ENCODE data around the gene DACH1.

DACH1 gene

DNA sequence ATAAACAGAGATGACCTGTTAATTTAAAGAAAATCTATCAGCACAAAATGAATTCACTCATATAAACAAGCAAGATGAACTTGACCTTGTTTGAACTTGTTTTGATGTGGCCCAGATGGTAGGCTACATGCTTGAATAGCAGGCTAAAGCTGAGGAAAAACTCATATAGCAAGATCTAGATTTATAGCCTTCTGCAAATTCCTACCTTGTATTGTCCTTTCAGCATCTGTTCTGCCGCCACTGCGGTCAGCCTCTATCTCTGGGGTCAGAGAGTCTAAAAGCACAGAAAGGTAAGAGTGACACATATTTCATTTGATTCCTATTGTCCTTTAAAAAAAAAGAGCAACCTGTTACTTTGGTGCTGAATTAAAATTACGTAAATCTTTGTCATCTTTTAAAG lies 392.1 kb downstream of the DACH1 start:
- DNase-seq, result no peak

GRCh38 chr13:71469626-71470025 lies 397.4 kb downstream of the DACH1 start:
- DNase-seq, result no peak

DNA sequence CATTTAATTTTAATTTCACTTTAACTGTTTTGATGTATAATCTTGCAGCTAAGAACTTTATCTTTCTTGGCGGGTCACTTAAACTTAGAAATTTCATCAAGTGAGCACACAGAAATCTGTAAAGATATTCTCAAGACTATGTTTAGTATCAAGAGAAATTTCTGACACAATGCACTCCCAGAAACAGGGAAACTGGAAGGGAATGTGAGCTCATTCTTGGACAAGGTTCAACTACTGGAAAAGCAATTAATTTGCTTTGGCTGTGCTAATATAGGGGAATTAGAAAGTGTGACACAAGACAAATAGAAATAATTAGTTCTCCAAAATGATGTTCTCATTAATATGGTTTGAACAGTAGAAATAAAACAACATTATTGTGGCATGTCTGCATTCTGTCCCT lies 402.3 kb downstream of the DACH1 start:
- DNase-seq, result no peak

- DNase-seq, result no peak
Measured at GRCh38 chr13:71461892-71462291, 405.1 kb downstream of the DACH1 start.

DNA sequence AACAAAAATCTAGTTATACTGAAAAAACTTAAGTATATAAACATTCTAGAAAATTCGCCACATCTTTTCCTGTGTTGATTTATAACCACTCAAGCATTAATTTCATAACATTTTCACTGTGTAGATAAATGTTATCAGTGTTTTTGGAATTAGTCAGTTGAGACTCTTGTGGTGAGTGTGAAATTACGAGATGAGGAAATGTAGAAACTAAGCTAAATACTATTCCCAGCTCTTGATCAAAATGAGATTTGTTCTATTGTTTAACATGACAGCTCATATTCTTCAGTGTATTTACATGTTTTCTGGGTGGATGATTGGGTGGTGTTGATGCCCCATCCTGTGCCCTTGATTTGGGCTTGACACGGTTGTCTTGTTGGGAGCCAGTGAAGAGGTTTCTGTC lies 406.8 kb downstream of the DACH1 start:
- no peak for DNase-seq

DNA sequence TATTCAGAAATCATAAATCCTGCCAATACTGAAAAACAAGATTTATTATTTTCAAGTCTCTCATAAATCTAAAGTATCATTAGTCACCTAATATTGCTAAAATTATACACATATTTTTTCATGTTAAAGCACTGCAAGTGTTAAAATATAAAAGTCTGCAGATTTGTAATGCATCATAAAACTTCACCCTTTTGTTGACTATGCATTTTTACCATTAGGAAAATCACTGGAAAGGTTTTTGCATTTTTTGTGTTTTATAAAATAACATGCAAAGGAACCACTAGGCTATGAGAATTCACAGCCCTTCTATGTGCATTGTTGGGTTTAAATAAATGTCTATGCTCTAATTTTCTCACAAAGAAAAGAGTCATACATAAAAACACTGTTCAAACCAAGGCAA lies 407.3 kb downstream of the DACH1 start:
- no peak for DNase-seq

- DNase-seq, result no peak
Measured at GRCh38 chr13:71457645-71458044, 409.4 kb downstream of the DACH1 start.

GRCh38 chr13:71456136-71456535 lies 410.9 kb downstream of the DACH1 start:
- no peak for DNase-seq

GRCh38 chr13:71454509-71454908 lies 412.5 kb downstream of the DACH1 start:
- no peak for DNase-seq

GRCh38 chr13:71448080-71448630 lies 418.8 kb downstream of the DACH1 start:
- DNase-seq, result no peak

- DNase-seq, result no peak
Measured at GRCh38 chr13:71437704-71438103, 429.3 kb downstream of the DACH1 start.

- no peak for DNase-seq
Measured at GRCh38 chr13:71430681-71431080, 436.3 kb downstream of the DACH1 start.

- no peak for DNase-seq
Measured at GRCh38 chr13:71417205-71417604, 449.8 kb downstream of the DACH1 start.

DNA sequence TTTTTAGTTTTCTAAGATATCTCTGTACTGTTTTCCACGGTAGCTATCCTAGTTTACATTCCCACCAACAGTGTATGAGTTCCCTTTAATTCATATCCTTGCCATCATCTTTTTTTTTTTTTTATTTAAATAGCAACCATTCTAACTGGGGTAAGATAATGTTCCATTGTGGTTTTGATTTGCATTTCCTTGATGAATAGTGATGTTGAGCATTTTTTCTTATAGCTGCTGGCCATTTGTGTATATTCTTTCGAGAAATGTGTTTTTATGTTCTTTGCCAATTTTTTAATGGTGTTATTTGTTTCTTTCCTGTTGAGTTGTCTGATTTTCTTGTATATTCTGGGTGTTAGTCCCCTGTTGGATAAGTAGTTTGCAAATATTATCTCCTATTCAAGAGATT lies 454.8 kb downstream of the DACH1 start:
- no peak for DNase-seq

DNA sequence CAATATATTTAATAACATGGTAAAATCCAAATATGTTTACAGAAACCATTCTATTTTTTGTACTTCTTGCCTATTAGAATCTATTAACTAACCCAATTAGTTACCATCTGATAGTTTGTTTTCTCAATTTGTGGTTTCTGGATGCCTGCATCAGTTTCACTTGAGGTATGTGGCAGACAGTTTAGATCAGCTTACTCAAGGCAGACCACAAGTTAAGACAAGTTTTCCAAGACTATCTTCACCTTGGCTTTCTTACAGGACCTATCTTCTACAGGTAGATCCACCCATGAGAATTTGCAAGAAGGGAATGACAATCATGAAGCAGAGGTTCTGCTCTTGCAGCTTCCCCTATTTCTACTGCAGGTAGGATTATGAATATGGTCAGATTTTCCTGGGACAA lies 458.6 kb downstream of the DACH1 start:
- no peak for DNase-seq

GRCh38 chr13:71399631-71400215 lies 467.3 kb downstream of the DACH1 start:
- DNase-seq, result no peak

- no peak for DNase-seq
Measured at GRCh38 chr13:71396149-71396548, 470.9 kb downstream of the DACH1 start.

- DNase-seq, result no peak
Measured at GRCh38 chr13:71395053-71395452, 472.0 kb downstream of the DACH1 start.

DNA sequence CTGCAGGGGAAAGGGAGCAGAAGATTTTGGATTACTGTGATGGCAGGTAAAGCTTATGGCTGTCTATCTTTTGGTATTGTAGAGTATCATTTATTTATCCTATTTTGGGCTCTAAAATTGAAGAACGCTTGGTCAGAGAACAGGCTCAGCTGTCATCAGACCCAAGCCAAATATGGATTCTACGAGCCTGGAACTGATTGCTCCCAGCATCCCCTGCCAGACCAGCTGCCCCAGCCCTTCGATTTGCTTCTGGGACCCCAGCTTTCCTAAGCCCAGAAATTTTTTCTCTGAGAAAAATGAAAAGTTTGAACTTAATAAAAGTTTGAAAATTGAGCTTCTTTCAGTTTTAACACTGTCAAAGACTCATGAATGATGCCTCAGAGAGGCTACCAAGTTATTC lies 472.8 kb downstream of the DACH1 start:
- DNase-seq, result no peak
